Measurements from ENCODE around the gene MTERF1. TPM values are rescaled to one million over a fixed set of nuclear protein-coding genes. Genes with fewer than 3 reads are reported as not detected.

MTERF1 gene
- total RNA-seq, 1 experiment from 2014 or later, result 19.8 TPM

DNA sequence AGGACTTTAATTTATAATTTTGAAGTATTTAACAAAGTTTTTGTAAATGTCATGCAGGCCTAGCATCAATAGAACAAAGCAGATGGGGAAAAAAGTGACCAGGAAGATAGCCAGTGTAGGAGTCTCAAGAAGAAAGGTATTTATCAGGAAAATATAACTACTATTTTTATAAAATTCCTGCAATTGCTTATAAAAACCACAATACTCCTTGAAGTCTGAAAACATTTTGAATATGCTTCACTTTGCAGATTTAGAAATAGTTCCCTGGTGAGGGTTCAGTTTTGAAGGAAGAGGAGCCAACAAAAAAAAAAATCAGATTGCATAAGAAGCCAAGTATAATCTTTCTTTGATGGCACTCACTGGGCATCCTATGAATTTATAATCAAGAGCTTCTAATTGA lies 34.1 kb downstream of the MTERF1 start:
- H4K5ac ChIP-seq (ENCODE audit: insufficient read length, low read depth, low read length), result no peak overlapping the region
- H4K8ac ChIP-seq (replicated peaks; ENCODE audit: insufficient read length, low read depth, low read length), result no peak overlapping the region

More for the DNA sequence above, 34.1 kb downstream of the MTERF1 start:
- Histone ChIP-seq H2BK12ac (ENCODE audit: insufficient read length, low read depth, low read length) (no peak overlapping the region), H3K79me1 (ENCODE audit: insufficient read depth, low read depth, low read length, poor library complexity, severe bottlenecking) (no peaks in the 10 kb centered on the region), H3K27ac (ENCODE audit: insufficient read length, low read depth, low read length) (no peak overlapping the region), H3T11ph (ENCODE audit: low read length) (no peak overlapping the region), H2AK5ac (ENCODE audit: insufficient read length, low read length) (no peak overlapping the region), H3K4me1 (ENCODE audit: insufficient read depth, low read length) (no peaks in the 10 kb centered on the region), H3K79me2 (ENCODE audit: insufficient read depth, low read length) (no peaks in the 10 kb centered on the region), H3K27me3 (ENCODE audit: insufficient read depth, low read length) (no peaks in the 10 kb centered on the region), H3K4ac (ENCODE audit: low read depth, low read length) (no peak overlapping the region), H3K4me2 (ENCODE audit: insufficient read depth, insufficient read length, low read length) (no peak overlapping the region), H2BK120ac (ENCODE audit: low read depth, low read length, poor library complexity, severe bottlenecking) (no peak overlapping the region), H3K56ac (ENCODE audit: insufficient read length, low read depth, low read length) (no peak overlapping the region), H3K23ac (ENCODE audit: insufficient read length, low read depth, low read length) (no peak overlapping the region), H2BK15ac (ENCODE audit: low read depth, low read length) (no peak overlapping the region), H3K9ac (ENCODE audit: extremely low read depth, insufficient read length, low read length) (no peak overlapping the region), H3K23me2 (ENCODE audit: insufficient read length, low read depth, low read length, poor library complexity, severe bottlenecking) (no peaks in the 10 kb centered on the region), H4K91ac (ENCODE audit: insufficient read length, low read depth, low read length) (no peak overlapping the region), H4K20me1 (ENCODE audit: control insufficient read depth, insufficient read depth, insufficient read length) (no peaks in the 10 kb centered on the region), H2AFZ (ENCODE audit: low read length) (no peak overlapping the region), H3K14ac (ENCODE audit: insufficient read depth, low read length) (no peak overlapping the region), H2BK5ac (ENCODE audit: insufficient read length, low read length) (no peak overlapping the region), H3K9me3 (ENCODE audit: control insufficient read depth, low read depth, low read length) (no peaks in the 10 kb centered on the region), H3K18ac (ENCODE audit: insufficient read length, low read depth, low read length) (no peak overlapping the region), H2BK20ac (ENCODE audit: low read depth, low read length, poor library complexity, severe bottlenecking) (no peak overlapping the region)
- Mint-ChIP-seq H3K27me3 (ENCODE audit: low read depth) (no peaks in the 10 kb centered on the region; the same call in 1 of the 2 replicates), H3K9me3 (peaks cover 10% of the 10 kb centered on the region in 2 experiments; a peak in 4 of 5 replicates), H3K36me3 (ENCODE audit: insufficient read depth in 1 of 3, low read depth in 3 of 3) (peaks cover 0 to 3% (median 0%) of the 10 kb centered on the region in 3 experiments; a peak in 2 of 7 replicates), H3K27ac (no peak overlapping the region), H3K4me1 (peaks cover 9 to 10% of the 10 kb centered on the region in 2 experiments; a peak in 3 of 4 replicates), H3K4me3 (no peak overlapping the region)
- no peak for DNase-seq
- TF ChIP-seq, protein P1, sequence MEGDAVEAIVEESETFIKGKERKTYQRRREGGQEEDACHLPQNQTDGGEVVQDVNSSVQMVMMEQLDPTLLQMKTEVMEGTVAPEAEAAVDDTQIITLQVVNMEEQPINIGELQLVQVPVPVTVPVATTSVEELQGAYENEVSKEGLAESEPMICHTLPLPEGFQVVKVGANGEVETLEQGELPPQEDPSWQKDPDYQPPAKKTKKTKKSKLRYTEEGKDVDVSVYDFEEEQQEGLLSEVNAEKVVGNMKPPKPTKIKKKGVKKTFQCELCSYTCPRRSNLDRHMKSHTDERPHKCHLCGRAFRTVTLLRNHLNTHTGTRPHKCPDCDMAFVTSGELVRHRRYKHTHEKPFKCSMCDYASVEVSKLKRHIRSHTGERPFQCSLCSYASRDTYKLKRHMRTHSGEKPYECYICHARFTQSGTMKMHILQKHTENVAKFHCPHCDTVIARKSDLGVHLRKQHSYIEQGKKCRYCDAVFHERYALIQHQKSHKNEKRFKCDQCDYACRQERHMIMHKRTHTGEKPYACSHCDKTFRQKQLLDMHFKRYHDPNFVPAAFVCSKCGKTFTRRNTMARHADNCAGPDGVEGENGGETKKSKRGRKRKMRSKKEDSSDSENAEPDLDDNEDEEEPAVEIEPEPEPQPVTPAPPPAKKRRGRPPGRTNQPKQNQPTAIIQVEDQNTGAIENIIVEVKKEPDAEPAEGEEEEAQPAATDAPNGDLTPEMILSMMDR (conservative IDR thresholded peaks at IDR 0.05), result no peak

Measured in H9 (cell line).